Lower leg skin (tissue), 3 donors: ENCODE measurements around the gene GJB6.

Experiments used
- CTCF ChIP-seq, 3 donors: fragments of 450-650 bp; IDR thresholded peaks; one replicate each; pipeline ENCODE4 v1.5.1; 2016; ENCODE audit warnings: antibody characterized with exemption in 3 of 3, mild to moderate bottlenecking in 3 of 3, moderate library complexity in 2 of 3
- POLR2A ChIP-seq, 2 donors: fragments of 450-650 bp; IDR thresholded peaks; one replicate each; pipeline ENCODE4 v1.6.1; 2016 to 2017; ENCODE audit warnings: antibody characterized with exemption in 2 of 2, mild to moderate bottlenecking in 1 of 2, moderate library complexity in 1 of 2

- TF ChIP-seq CTCF (IDR thresholded peaks at IDR 0.05) (no peak), POLR2A (IDR thresholded peaks at IDR 0.05) (no peak)
Measured at GRCh38 chr13:20232556-20233277, 598 bp upstream of the GJB6 start.
